GM18868 (cell line): ENCODE data around the gene SPANXN4.
A peak's percentile ranks its signal among the peaks of the same experiment; 100 is the strongest.

ENCODE experiments used
- ATAC-seq: cut with Tn5 transposase; IDR thresholded peaks from one replicate; pipeline ENCODE4 v1.9.1; 2021; ENCODE audit warnings: mild to moderate bottlenecking, moderate library complexity; ENCODE audit not compliant: unreplicated experiment

The SPANXN4 gene

GRCh38 chrX:143025628-143026027, at the start of gene SPANXN4:
TSS of gene SPANXN4 (plus strand) at chrX:143025928. CDS start at chrX:143026015, 87 bp downstream.
- ATAC-seq, result no peak

- peak; percentile 86 for ATAC-seq
These were observed 48.4 kb upstream of the SPANXN4 start for GRCh38 chrX:142977128-142977914.

- ATAC-seq, result peak; percentile 30
These were observed 47.5 kb upstream of the SPANXN4 start for GRCh38 chrX:142978130-142978684.

- ATAC-seq, result no peak
These were observed 43.0 kb upstream of the SPANXN4 start for GRCh38 chrX:142982679-142983078.

- no peak for ATAC-seq
These were observed 30.7 kb upstream of the SPANXN4 start for GRCh38 chrX:142994988-142995387.

GRCh38 chrX:142998447-142999198, 27.1 kb upstream of the SPANXN4 start:
- peak; percentile 68 for ATAC-seq

GRCh38 chrX:142999199-142999701, 26.5 kb upstream of the SPANXN4 start:
- peak; percentile 35 for ATAC-seq

- ATAC-seq, result no peak
These were observed 23.5 kb upstream of the SPANXN4 start for GRCh38 chrX:143002206-143002605.

GRCh38 chrX:143017272-143017671, 8.5 kb upstream of the SPANXN4 start:
- ATAC-seq, result no peak

- no peak for ATAC-seq
These were observed 1.5 kb downstream of the SPANXN4 start for GRCh38 chrX:143027275-143027674.

- no peak for ATAC-seq
These were observed 21.8 kb downstream of the SPANXN4 start for GRCh38 chrX:143047511-143047910.

- ATAC-seq, result no peak
These were observed 32.4 kb downstream of the SPANXN4 start for GRCh38 chrX:143058120-143058519.

- peak; percentile 75 for ATAC-seq
These were observed 55.5 kb downstream of the SPANXN4 start for GRCh38 chrX:143081231-143081630.

- no peak for ATAC-seq
These were observed 56.8 kb downstream of the SPANXN4 start for GRCh38 chrX:143082537-143082936.
